DOHH2 (cell line): Measurements from ENCODE around the gene ALK.

Experiments used
- H3F3A ChIP-seq: fragments of 200-600 bp; sonication (generic), shearing (Covaris generic); 2 replicates; pipeline ENCODE4 v1.6.0; 2016; ENCODE audit warnings: antibody characterized with exemption, mild to moderate bottlenecking; ENCODE audit not compliant: control insufficient read depth, insufficient read depth
- H3K27ac ChIP-seq: fragments of 200-600 bp; sonication (generic); 2 replicates; pipeline ENCODE4 v1.5.1; 2014; ENCODE audit warnings: low read depth, mild to moderate bottlenecking, low read length, moderate library complexity
- H3K27me3 ChIP-seq: fragments of 200-600 bp; sonication (generic); 2 replicates; pipeline ENCODE4 v1.6.1; 2014; ENCODE audit warnings: mild to moderate bottlenecking, low read length, mixed read lengths; ENCODE audit not compliant: control insufficient read depth
- H3K36me3 ChIP-seq: fragments of 200-600 bp; sonication (generic); 2 replicates; pipeline ENCODE4 v1.6.1; 2014; ENCODE audit warnings: mild to moderate bottlenecking, low read length, moderate library complexity, mixed read lengths; ENCODE audit not compliant: control insufficient read depth
- H3K4me1 ChIP-seq: fragments of 200-600 bp; sonication (generic); 2 replicates; pipeline ENCODE4 v1.6.1; 2014; ENCODE audit warnings: mild to moderate bottlenecking, low read length, mixed read lengths; ENCODE audit not compliant: control insufficient read depth
- H3K4me2 ChIP-seq: fragments of 200-600 bp; sonication (generic); 2 replicates; pipeline ENCODE4 v1.6.0; 2014; ENCODE audit warnings: mild to moderate bottlenecking, low read length, moderate library complexity
- H3K4me3 ChIP-seq: fragments of 200-600 bp; sonication (generic); 2 replicates; pipeline ENCODE4 v1.5.1; 2014; ENCODE audit warnings: mild to moderate bottlenecking, low read length, mixed read lengths
- H3K79me2 ChIP-seq: fragments of 200-600 bp; sonication (generic); 2 replicates; pipeline ENCODE4 v1.6.1; 2014; ENCODE audit warnings: mild to moderate bottlenecking, low read length, mixed read lengths; ENCODE audit not compliant: control insufficient read depth
- H3K9me2 ChIP-seq: fragments of 200-600 bp; sonication (generic); replicated peaks from 2 replicates; pipeline ENCODE4 v1.6.1; 2014; ENCODE audit warnings: mild to moderate bottlenecking, low read length, mixed read lengths; ENCODE audit not compliant: control insufficient read depth
- H3K9me3 ChIP-seq: fragments of 200-600 bp; sonication (generic); 2 replicates; pipeline ENCODE4 v1.6.1; 2014; ENCODE audit warnings: antibody characterized with exemption, low read length, mixed read lengths; ENCODE audit not compliant: control insufficient read depth, insufficient read depth
- H4K20me1 ChIP-seq: fragments of 200-600 bp; sonication (generic); 2 replicates; pipeline ENCODE4 v1.6.0; 2014; ENCODE audit warnings: low read depth, mild to moderate bottlenecking, antibody characterized with exemption, low read length, moderate library complexity; ENCODE audit not compliant: control insufficient read depth, insufficient read depth
- CTCF ChIP-seq: fragments of 200-600 bp; sonication (generic); IDR thresholded peaks from one replicate; pipeline ENCODE4 v1.5.1; 2014; ENCODE audit warnings: antibody characterized with exemption, mild to moderate bottlenecking, low read depth, low read length; ENCODE audit not compliant: poor library complexity, severe bottlenecking
- EZH2phosphoT487 ChIP-seq: fragments of 200-600 bp; sonication (generic); IDR thresholded peaks from 2 replicates; pipeline ENCODE4 v1.6.1; 2017; ENCODE audit warnings: borderline replicate concordance, mild to moderate bottlenecking, antibody characterized with exemption, low read length, moderate library complexity, mixed read lengths

The ALK gene

GRCh38 chr2:29715655-29716054 is 205.7 kb downstream of the ALK start:
- Histone ChIP-seq H3K4me1 (no peaks in the 10 kb centered on the region), H3K9me3 (no peaks in the 10 kb centered on the region), H3K27ac (no peak overlapping the region), H4K20me1 (no peaks in the 10 kb centered on the region), H3K36me3 (no peaks in the 10 kb centered on the region), H3K4me3 (no peak overlapping the region), H3K79me2 (no peaks in the 10 kb centered on the region), H3F3A (no peaks in the 10 kb centered on the region), H3K4me2 (no peak overlapping the region), H3K9me2 (no peaks in the 10 kb centered on the region), H3K27me3 (peaks cover 3% of the 10 kb centered on the region; the same call in 1 of the 2 replicates)
- no peak for TF ChIP-seq CTCF
- no peak for TF ChIP-seq EZH2phosphoT487

- Histone ChIP-seq H3K9me3 (no peaks in the 10 kb centered on the region), H3K9me2 (no peaks in the 10 kb centered on the region), H4K20me1 (no peaks in the 10 kb centered on the region), H3K4me2 (no peak overlapping the region), H3K27me3 (no peaks in the 10 kb centered on the region), H3K36me3 (no peaks in the 10 kb centered on the region), H3K27ac (no peak overlapping the region), H3K4me3 (no peak overlapping the region), H3K79me2 (no peaks in the 10 kb centered on the region), H3K4me1 (no peaks in the 10 kb centered on the region), H3F3A (no peaks in the 10 kb centered on the region)
- no peak for TF ChIP-seq EZH2phosphoT487
- no peak for TF ChIP-seq CTCF
Observed at GRCh38 chr2:29714333-29714732, 207.1 kb downstream of the ALK start.

- Histone ChIP-seq H3K9me3 (no peaks in the 10 kb centered on the region), H3K4me3 (no peak overlapping the region), H3K9me2 (no peaks in the 10 kb centered on the region), H4K20me1 (no peaks in the 10 kb centered on the region), H3K27me3 (no peaks in the 10 kb centered on the region), H3K4me2 (no peak overlapping the region), H3K4me1 (no peaks in the 10 kb centered on the region), H3K79me2 (no peaks in the 10 kb centered on the region), H3K27ac (no peak overlapping the region), H3F3A (no peaks in the 10 kb centered on the region), H3K36me3 (no peaks in the 10 kb centered on the region)
- TF ChIP-seq CTCF: no peak
- TF ChIP-seq EZH2phosphoT487: no peak
Observed at GRCh38 chr2:29706171-29706720, 215.1 kb downstream of the ALK start.

GRCh38 chr2:29705616-29706015 is 215.8 kb downstream of the ALK start:
- Histone ChIP-seq H3K4me2 (no peak overlapping the region), H3K79me2 (no peaks in the 10 kb centered on the region), H3K4me1 (no peaks in the 10 kb centered on the region), H3K27me3 (no peaks in the 10 kb centered on the region), H3K36me3 (no peaks in the 10 kb centered on the region), H3K9me2 (no peaks in the 10 kb centered on the region), H3K4me3 (no peak overlapping the region), H3F3A (no peaks in the 10 kb centered on the region), H3K27ac (no peak overlapping the region), H4K20me1 (no peaks in the 10 kb centered on the region), H3K9me3 (no peaks in the 10 kb centered on the region)
- TF ChIP-seq CTCF (no peak), EZH2phosphoT487 (no peak)
